H1 (cell line): Measurements from ENCODE around the gene ACBD6. TPM values are rescaled to one million over a fixed set of nuclear protein-coding genes. Genes with fewer than 3 reads are reported as not detected.

ENCODE experiments used
- CTCF ChIA-PET: fragments of 300-600 bp; sonication (Branson Sonifier 250); formaldehyde crosslinking; loops from one replicate; lab custom pipeline; 2021; ENCODE audit not compliant: partially characterized antibody; lab: Charles Lee
- POLR2A ChIA-PET: fragments of 300-600 bp; sonication (Branson Sonifier 250); formaldehyde crosslinking; loops from one replicate; lab custom pipeline; 2021; ENCODE audit warnings: inconsistent platforms; ENCODE audit not compliant: partially characterized antibody; lab: Charles Lee
- DNase-seq, 2 experiments: peaks; one replicate each; pipeline versions ENCODE4 v3.0.0 to v3.0.0-alpha.2; 2010 to 2022; ENCODE audit warnings: low spot score in 2 of 2, low read depth in 1 of 2, mixed read lengths in 1 of 2
- FAIRE-seq: peaks from 2 replicates; lab custom pipeline; 2011; peaks lifted over from hg19 to GRCh38; lab: Jason Lieb, UNC
- H2AFZ ChIP-seq: 2 replicates; pipeline ENCODE4 v1.8.1; 2012; ENCODE audit warnings: low read length, inconsistent platforms
- H2AK5ac ChIP-seq: 2 replicates; pipeline ENCODE4 v1.6.1; 2013; ENCODE audit warnings: low read depth, low read length
- H2BK120ac ChIP-seq: replicated peaks from 2 replicates; pipeline ENCODE3; 2013; ENCODE audit warnings: low read depth, low read length, inconsistent platforms
- H2BK12ac ChIP-seq: 2 replicates; pipeline ENCODE4 v1.6.1; 2013; ENCODE audit warnings: low read depth, low read length
- H2BK15ac ChIP-seq: 2 replicates; pipeline ENCODE4 v1.6.1; 2013; ENCODE audit warnings: low read length
- H2BK20ac ChIP-seq: 2 replicates; pipeline ENCODE4 v1.6.1; 2013; ENCODE audit warnings: low read length
- H2BK5ac ChIP-seq: 2 replicates; pipeline ENCODE4 v1.6.1; 2013; ENCODE audit warnings: low read depth, low read length
- H3K14ac ChIP-seq: 2 replicates; pipeline ENCODE4 v1.6.1; 2013; ENCODE audit warnings: inconsistent platforms; ENCODE audit not compliant: insufficient read length
- H3K18ac ChIP-seq: 2 replicates; pipeline ENCODE4 v1.6.1; 2013; ENCODE audit warnings: low read length; ENCODE audit errors: extremely low read depth
- H3K23ac ChIP-seq: 2 replicates; pipeline ENCODE4 v1.6.1; 2013; ENCODE audit warnings: inconsistent platforms; ENCODE audit not compliant: insufficient read length
- H3K23me2 ChIP-seq: 2 replicates; pipeline ENCODE4 v1.6.1; 2013; ENCODE audit warnings: low read depth, low read length
- H3K27ac ChIP-seq: 2 replicates; pipeline ENCODE4 v1.6.1; 2011; ENCODE audit warnings: low read depth, low read length, inconsistent platforms
- H3K27me3 ChIP-seq, 4 experiments: replicated peaks in 1 of 4; 1 replicate in 1 of 4; 2 replicates in 3 of 4; pipeline versions ENCODE4 v1.6.1 to v1.8.1; 2011 to 2013; ENCODE audit warnings: low read length in 3 of 4, mild to moderate bottlenecking in 3 of 4, inconsistent platforms in 2 of 4, mixed read lengths in 2 of 4, moderate library complexity in 1 of 4; ENCODE audit not compliant: control insufficient read depth in 3 of 4, insufficient read depth in 3 of 4; ENCODE audit errors: extremely low read depth in 1 of 4
- H3K36me3 ChIP-seq, 4 experiments: 2 replicates each; pipeline versions ENCODE4 v1.6.1 to v1.8.1; 2011 to 2013; ENCODE audit warnings: mild to moderate bottlenecking in 4 of 4, low read length in 3 of 4, moderate library complexity in 2 of 4, control low read depth in 1 of 4, inconsistent platforms in 1 of 4; ENCODE audit not compliant: insufficient read depth in 4 of 4, control insufficient read depth in 2 of 4
- H3K4ac ChIP-seq: replicated peaks from 2 replicates; pipeline ENCODE3; 2013; ENCODE audit warnings: low read length, low read depth, mixed read lengths, inconsistent platforms; ENCODE audit not compliant: insufficient read length
- H3K4me1 ChIP-seq, 4 experiments: replicated peaks in 1 of 4; 1 replicate in 1 of 4; 2 replicates in 3 of 4; pipeline versions ENCODE4 v1.6.1 to v1.8.1; 2011 to 2013; ENCODE audit warnings: low read length in 3 of 4, inconsistent platforms in 2 of 4, mixed read lengths in 1 of 4; ENCODE audit not compliant: insufficient read depth in 4 of 4, control insufficient read depth in 3 of 4
- H3K4me2 ChIP-seq, 2 experiments: 2 replicates each; pipeline versions ENCODE4 v1.6.1 to v1.8.1; 2011 to 2013; ENCODE audit warnings: low read depth in 2 of 2, low read length in 2 of 2, control low read depth in 1 of 2, inconsistent platforms in 1 of 2, mild to moderate bottlenecking in 1 of 2; ENCODE audit not compliant: insufficient read depth in 1 of 2
- H3K4me3 ChIP-seq, 4 experiments: fragments of 200-600, 300-600 bp in 1 of 4; sonication (generic), shearing (Covaris generic), sonication (Bioruptor Twin) in 1 of 4; 2 replicates each; pipeline versions ENCODE4 v1.5.1 to v1.8.1; 2011 to 2016; ENCODE audit warnings: low read length in 4 of 4, low read depth in 3 of 4, control low read depth in 2 of 4, inconsistent platforms in 2 of 4, mild to moderate bottlenecking in 2 of 4, mixed read lengths in 1 of 4, moderate library complexity in 1 of 4; ENCODE audit not compliant: insufficient read depth in 2 of 4; ENCODE audit errors: extremely low read depth in 1 of 4
- H3K56ac ChIP-seq: replicated peaks from 2 replicates; pipeline ENCODE3; 2013; ENCODE audit warnings: low read depth, mild to moderate bottlenecking, mixed read lengths, low read length, inconsistent platforms; ENCODE audit not compliant: insufficient read length
- H3K79me1 ChIP-seq: 2 replicates; pipeline ENCODE4 v1.6.1; 2013; ENCODE audit warnings: low read depth, low read length, control low read depth
- H3K79me2 ChIP-seq, 2 experiments: 2 replicates each; pipeline versions ENCODE4 v1.6.1 to v1.8.1; 2012 to 2013; ENCODE audit warnings: low read length in 2 of 2, mild to moderate bottlenecking in 2 of 2, inconsistent platforms in 1 of 2; ENCODE audit not compliant: insufficient read depth in 2 of 2, control insufficient read depth in 1 of 2
- H3K9ac ChIP-seq, 4 experiments: replicated peaks in 1 of 4; 1 replicate in 1 of 4; 2 replicates in 3 of 4; pipeline versions ENCODE4 v1.6.1 to v1.8.1; 2011 to 2013; ENCODE audit warnings: low read depth in 3 of 4, low read length in 3 of 4, control low read depth in 2 of 4, mild to moderate bottlenecking in 2 of 4, moderate library complexity in 2 of 4, inconsistent platforms in 1 of 4; ENCODE audit errors: extremely low read depth in 1 of 4
- H3K9me3 ChIP-seq, 2 experiments: 2 replicates each; pipeline versions ENCODE4 v1.6.1 to v1.8.1; 2012 to 2013; ENCODE audit warnings: mild to moderate bottlenecking in 2 of 2, moderate library complexity in 2 of 2, control low read depth in 1 of 2, inconsistent platforms in 1 of 2, low read depth in 1 of 2, low read length in 1 of 2, mixed read lengths in 1 of 2; ENCODE audit not compliant: insufficient read depth in 2 of 2
- H4K20me1 ChIP-seq, 2 experiments: replicated peaks in 1 of 2; 2 replicates each; pipeline versions ENCODE3 to v1.8.1; 2011 to 2013; ENCODE audit warnings: inconsistent platforms in 2 of 2, low read length in 2 of 2, mild to moderate bottlenecking in 1 of 2; ENCODE audit not compliant: insufficient read depth in 2 of 2, control insufficient read depth in 1 of 2
- H4K5ac ChIP-seq: 2 replicates; pipeline ENCODE4 v1.6.1; 2013; ENCODE audit warnings: low read length, low read depth, mixed read lengths, inconsistent platforms; ENCODE audit not compliant: insufficient read length
- H4K8ac ChIP-seq: 2 replicates; pipeline ENCODE4 v1.8.0; 2013; ENCODE audit warnings: mild to moderate bottlenecking, moderate library complexity, low read length, inconsistent platforms; ENCODE audit not compliant: insufficient read depth; ENCODE audit errors: extremely low read depth
- H4K91ac ChIP-seq: replicated peaks from 2 replicates; pipeline ENCODE3; 2013; ENCODE audit warnings: low read length, mixed read lengths, inconsistent platforms; ENCODE audit not compliant: insufficient read length
- CBX8 ChIP-seq: fragments of 300-800, 300-1000 bp; sonication (generic); IDR thresholded peaks from 2 replicates; pipeline ENCODE4 v1.7.1; 2016; ENCODE audit warnings: low read depth, low read length, borderline replicate concordance
- CHD2 ChIP-seq: IDR thresholded peaks from 2 replicates; pipeline ENCODE4 v1.6.1; 2012; ENCODE audit warnings: low read length, improper control_type of control experiment
- CTBP2 ChIP-seq: IDR thresholded peaks from 2 replicates; pipeline ENCODE4 v1.7.0; 2011; ENCODE audit warnings: borderline replicate concordance, mild to moderate bottlenecking, moderate library complexity, mixed read lengths, low read length; ENCODE audit not compliant: insufficient read depth, insufficient read length
- EP300 ChIP-seq, 2 experiments: IDR thresholded peaks; 1 replicate in 1 of 2; 2 replicates in 1 of 2; pipeline ENCODE4 v1.6.1; 2011 to 2012; ENCODE audit warnings: low read depth in 2 of 2, low read length in 2 of 2, mild to moderate bottlenecking in 2 of 2, borderline replicate concordance in 1 of 2, inconsistent platforms in 1 of 2, moderate library complexity in 1 of 2
- FOSL1 ChIP-seq: IDR thresholded peaks from 2 replicates; pipeline ENCODE4 v1.6.1; 2011; ENCODE audit warnings: mild to moderate bottlenecking, low read depth, low read length, moderate library complexity; ENCODE audit not compliant: insufficient read depth
- HDAC2 ChIP-seq, 2 experiments: fragments of 300-600 bp in 1 of 2; sonication (generic) in 1 of 2; IDR thresholded peaks; 2 replicates each; pipeline ENCODE4 v1.6.1; 2011 to 2012; ENCODE audit warnings: low read depth in 2 of 2, low read length in 2 of 2, mild to moderate bottlenecking in 2 of 2, moderate library complexity in 2 of 2, borderline replicate concordance in 1 of 2, inconsistent platforms in 1 of 2
- HDAC6 ChIP-seq: IDR thresholded peaks from one replicate; pipeline ENCODE4 v1.7.1; 2012; ENCODE audit warnings: low read depth, mild to moderate bottlenecking, inconsistent platforms, low read length, moderate library complexity
- POU5F1 ChIP-seq: IDR thresholded peaks from 2 replicates; pipeline ENCODE4 v1.6.1; 2011; ENCODE audit warnings: low read depth, mild to moderate bottlenecking, low read length, moderate library complexity
- RXRA ChIP-seq: IDR thresholded peaks from 2 replicates; pipeline ENCODE4 v1.6.1; 2011; ENCODE audit warnings: low read depth, mild to moderate bottlenecking, low read length, moderate library complexity; ENCODE audit not compliant: insufficient read depth
- SIX5 ChIP-seq: IDR thresholded peaks from 2 replicates; pipeline ENCODE4 v1.6.1; 2011; ENCODE audit warnings: mild to moderate bottlenecking, low read depth, low read length
- ZNF274 ChIP-seq: IDR thresholded peaks from 2 replicates; pipeline ENCODE4 v1.7.0; 2012; ENCODE audit warnings: low read length, borderline replicate concordance; ENCODE audit errors: extremely low read depth
- WGBS, 2 experiments: shearing (Covaris generic) in 1 of 2; methylation state at CpG; one replicate each; pipeline versions ENCODE4 v1.1.6 to v1.1.7; 2013 to 2015; ENCODE audit warnings: low lambda C conversion rate in 2 of 2, mixed read lengths in 2 of 2, inconsistent platforms in 1 of 2, low coverage in 1 of 2, missing lambda C conversion rate in 1 of 2; ENCODE audit not compliant: insufficient replicate concordance in 2 of 2, insufficient coverage in 1 of 2, insufficient read length in 1 of 2; ENCODE audit errors: extremely low coverage in 1 of 2, missing lambda C conversion rate in 1 of 2; 5-methylcytosine and 5-hydroxymethylcytosine counted together
- polyA plus RNA-seq, 7 experiments: library from polyadenylated mRNA; depleted of rRNA in 3 of 7; stranded (reverse) in 5 of 7; unstranded in 2 of 7; fragments of >200 nt in 5 of 7; fragments of 200-250 nt in 2 of 7; gene quantifications; 1 replicate in 5 of 7; 2 replicates in 1 of 7; 4 replicates in 1 of 7; pipeline versions ENCODE4 v1.2.1 to v1.2.3, GENCODE V29; 2011 to 2013; ENCODE audit warnings: missing spikeins in 2 of 7, mixed read lengths in 2 of 7
- total RNA-seq: library from RNA; stranded (reverse); fragmentation: NEBNext Ultra II Directional; extraction: Animal tissue kit (Norgen Biotek cat#: 25700); gene quantifications from 2 replicates; pipeline ENCODE4 v1.2.1, GENCODE V29; 2021

Gene ACBD6
- total and polyA plus RNA-seq, 2 of the 8 experiments (the other 6 are each of a cell fraction or from before 2014, with no cell fraction given), result 52.0 to 67.7 TPM

GRCh38 chr1:180435566-180435965, 66.8 kb downstream of the ACBD6 start:
- H2BK20ac ChIP-seq, result no peak overlapping the region
- no peak overlapping the region for H2BK5ac ChIP-seq
- H3K79me1 ChIP-seq, result no peaks in the 10 kb centered on the region
- whole genome bisulfite sequencing, 2 experiments, result 91% methylated on average over 7 of the region's 7 CpGs; no CpG with 5 or more reads in 1 of the 2 experiments
- no peak overlapping the region for H3K56ac ChIP-seq
- no peak for DNase-seq
- ChIA-PET POLR2A (no interaction called here), CTCF (interaction anchor here (0.9 to 3.0 kb wide), 4 partner anchors 9 to 186 kb away, joined by 3 to 14 read pairs (median 4); no protein-coding TSS in a partner anchor)
- no peak overlapping the region for H3K4me3 ChIP-seq
- H3K36me3 ChIP-seq, result no peaks in the 10 kb centered on the region; a peak in 1 of 8 replicates
- H3K27ac ChIP-seq, result no peak overlapping the region
- no peak overlapping the region for H2BK15ac ChIP-seq
- H3K9me3 ChIP-seq, result no peaks in the 10 kb centered on the region
- H2BK12ac ChIP-seq, result no peak overlapping the region
- H3K23ac ChIP-seq, result no peak overlapping the region
- H3K27me3 ChIP-seq, result no peaks in the 10 kb centered on the region
- no peak overlapping the region for H2AFZ ChIP-seq
- no peak overlapping the region for H2BK120ac ChIP-seq
- H3K23me2 ChIP-seq, result no peaks in the 10 kb centered on the region
- H3K79me2 ChIP-seq, result peaks cover 0 to 24% of the 10 kb centered on the region in 2 experiments; a peak in 2 of 4 replicates
- H4K5ac ChIP-seq, result no peak overlapping the region
- H3K9ac ChIP-seq, result no peak overlapping the region
- no peak overlapping the region for H3K14ac ChIP-seq
- no peak overlapping the region for H2AK5ac ChIP-seq
- peaks cover 2 to 9% (median 7%) of the 10 kb centered on the region in 4 experiments; a peak in 4 of 7 replicates for H3K4me1 ChIP-seq
- H4K91ac ChIP-seq, result no peak overlapping the region
- H4K8ac ChIP-seq, result no peak overlapping the region
- no peak overlapping the region for H3K4me2 ChIP-seq
- no peak overlapping the region for H3K18ac ChIP-seq
- H3K4ac ChIP-seq, result no peak overlapping the region
- FAIRE-seq, result no peak
- no peaks in the 10 kb centered on the region for H4K20me1 ChIP-seq
- no peak for TF ChIP-seq CBX8
- TF ChIP-seq ZNF274, result no peak
- TF ChIP-seq EP300 (IDR thresholded peaks at IDR 0.05; ENCODE audit: borderline replicate concordance in 1 of 2, low read depth in 2 of 2, low read length in 2 of 2), result no peak
- no peak for TF ChIP-seq CHD2
- no peak for TF ChIP-seq POU5F1
- TF ChIP-seq FOSL1, result no peak
- TF ChIP-seq HDAC2 (IDR thresholded peaks at IDR 0.05; ENCODE audit: borderline replicate concordance in 1 of 2, low read depth in 2 of 2, low read length in 2 of 2), result no peak
- no peak for TF ChIP-seq CTBP2
- no peak for TF ChIP-seq HDAC6
- no peak for TF ChIP-seq SIX5
- TF ChIP-seq RXRA, result no peak
